ENCODE data around the gene ZBTB20.

The ZBTB20 gene

GRCh38 chr3:115021061-115021460, 126.0 kb downstream of the ZBTB20 start:
- no peak for DNase-seq (ENCODE audit: low read depth in 2 of 2)

GRCh38 chr3:115019900-115020299, 127.2 kb downstream of the ZBTB20 start:
- DNase-seq (ENCODE audit: low read depth in 2 of 2), result no peak

GRCh38 chr3:115018694-115019093, 128.4 kb downstream of the ZBTB20 start:
- DNase-seq (ENCODE audit: low read depth in 2 of 2), result no peak

- DNase-seq (ENCODE audit: low read depth in 2 of 2), result no peak
Measured at GRCh38 chr3:115007966-115008365, 139.1 kb downstream of the ZBTB20 start.

- no peak for DNase-seq (ENCODE audit: low read depth in 2 of 2)
Measured at GRCh38 chr3:115004201-115005140, 142.6 kb downstream of the ZBTB20 start.

- DNase-seq (ENCODE audit: low read depth in 2 of 2), result no peak
Measured at GRCh38 chr3:114998971-114999579, 148.0 kb downstream of the ZBTB20 start.

GRCh38 chr3:114994554-114995341, 152.3 kb downstream of the ZBTB20 start:
- no peak for DNase-seq (ENCODE audit: low read depth in 2 of 2)

GRCh38 chr3:114985776-114986175, 161.3 kb downstream of the ZBTB20 start:
- no peak for DNase-seq (ENCODE audit: low read depth in 2 of 2)

GRCh38 chr3:114983248-114983647, 163.8 kb downstream of the ZBTB20 start:
- no peak for DNase-seq (ENCODE audit: low read depth in 2 of 2)

- DNase-seq (ENCODE audit: low read depth in 2 of 2), result no peak
Measured at GRCh38 chr3:114974387-114974786, 172.7 kb downstream of the ZBTB20 start.

GRCh38 chr3:114973536-114973935, 173.6 kb downstream of the ZBTB20 start:
- no peak for DNase-seq (ENCODE audit: low read depth in 2 of 2)

- DNase-seq (ENCODE audit: low read depth in 2 of 2), result no peak
Measured at GRCh38 chr3:114967168-114967567, 179.9 kb downstream of the ZBTB20 start.

GRCh38 chr3:114962189-114962588, 184.9 kb downstream of the ZBTB20 start:
- no peak for DNase-seq (ENCODE audit: low read depth in 2 of 2)

GRCh38 chr3:114958930-114959329, 188.2 kb downstream of the ZBTB20 start:
- DNase-seq (ENCODE audit: low read depth in 2 of 2), result no peak

GRCh38 chr3:114953800-114954199, 193.3 kb downstream of the ZBTB20 start:
- no peak for DNase-seq (ENCODE audit: low read depth in 2 of 2)

- no peak for DNase-seq (ENCODE audit: low read depth in 2 of 2)
Measured at GRCh38 chr3:114953215-114953799, 193.8 kb downstream of the ZBTB20 start.

- no peak for DNase-seq (ENCODE audit: low read depth in 2 of 2)
Measured at GRCh38 chr3:114942773-114943172, 204.3 kb downstream of the ZBTB20 start.

- DNase-seq (ENCODE audit: low read depth in 2 of 2), result no peak
Measured at GRCh38 chr3:114941626-114942309, 205.3 kb downstream of the ZBTB20 start.

- DNase-seq (ENCODE audit: low read depth in 2 of 2), result no peak
Measured at GRCh38 chr3:114939920-114940319, 207.2 kb downstream of the ZBTB20 start.

- DNase-seq (ENCODE audit: low read depth in 2 of 2), result no peak
Measured at GRCh38 chr3:114933407-114933806, 213.7 kb downstream of the ZBTB20 start.

- no peak for DNase-seq (ENCODE audit: low read depth in 2 of 2)
Measured at GRCh38 chr3:114929971-114930732, 216.9 kb downstream of the ZBTB20 start.
